GM21447 (cell line): Measurements from ENCODE around the gene PWP2.
"Not testable (repeated sequence)": the region's sequence is repeated elsewhere in the genome, so short reads cannot be mapped to it uniquely, and the experiment has no call there.

Experiments
- ATAC-seq: cut with Tn5 transposase; IDR thresholded peaks from one replicate; pipeline ENCODE4 v1.9.1; 2021; ENCODE audit not compliant: unreplicated experiment

The PWP2 gene

GRCh38 chr21:44133715-44134057 is 26.5 kb downstream of the PWP2 start:
- ATAC-seq = not testable (repeated sequence)

- not testable (repeated sequence) for ATAC-seq
Measured at GRCh38 chr21:44134732-44135131, 27.5 kb downstream of the PWP2 start.

GRCh38 chr21:44138039-44138438 is 30.8 kb downstream of the PWP2 start:
- not testable (repeated sequence) for ATAC-seq

GRCh38 chr21:44139787-44140551 is 32.8 kb downstream of the PWP2 start:
- ATAC-seq = not testable (repeated sequence)

GRCh38 chr21:44140552-44140932 is 33.3 kb downstream of the PWP2 start:
- ATAC-seq = not testable (repeated sequence)

- ATAC-seq = not testable (repeated sequence)
Measured at GRCh38 chr21:44142470-44142869, 35.3 kb downstream of the PWP2 start.

GRCh38 chr21:44143380-44143779 is 36.2 kb downstream of the PWP2 start:
- ATAC-seq = not testable (repeated sequence)

- ATAC-seq = not testable (repeated sequence)
Measured at GRCh38 chr21:44143996-44144395, 36.8 kb downstream of the PWP2 start.

GRCh38 chr21:44144784-44145602 is 37.8 kb downstream of the PWP2 start:
- not testable (repeated sequence) for ATAC-seq

- not testable (repeated sequence) for ATAC-seq
Measured at GRCh38 chr21:44145616-44146015, 38.4 kb downstream of the PWP2 start.

GRCh38 chr21:44147108-44147507 is 39.9 kb downstream of the PWP2 start:
- not testable (repeated sequence) for ATAC-seq

- ATAC-seq = not testable (repeated sequence)
Measured at GRCh38 chr21:44150255-44150654, 43.1 kb downstream of the PWP2 start.

GRCh38 chr21:44153214-44153888 is 46.2 kb downstream of the PWP2 start:
- ATAC-seq = not testable (repeated sequence)

- ATAC-seq = not testable (repeated sequence)
Measured at GRCh38 chr21:44153889-44154228, 46.7 kb downstream of the PWP2 start.

- ATAC-seq = peak; percentile 22
Measured at GRCh38 chr21:44154816-44155230, 47.6 kb downstream of the PWP2 start.

GRCh38 chr21:44155231-44155993 is 48.2 kb downstream of the PWP2 start:
- peak; percentile 38 for ATAC-seq

GRCh38 chr21:44155994-44156380 is 48.8 kb downstream of the PWP2 start:
- ATAC-seq = not testable (repeated sequence)

- not testable (repeated sequence) for ATAC-seq
Measured at GRCh38 chr21:44157439-44158081, 50.4 kb downstream of the PWP2 start.

- not testable (repeated sequence) for ATAC-seq
Measured at GRCh38 chr21:44158082-44158468, 50.9 kb downstream of the PWP2 start.
